BJ (cell line): Measurements from ENCODE around the gene RRAS2. TPM values are rescaled to one million over a fixed set of nuclear protein-coding genes. Genes with fewer than 3 reads are reported as not detected.

Experiments
- CTCF ChIA-PET: fragments of 350-600 bp; formaldehyde crosslinking; extraction: SDS; loops from one replicate; lab custom pipeline; 2021; ENCODE audit warnings: antibody characterized with exemption, inconsistent platforms; lab: Yijun Ruan, JAX
- POLR2A ChIA-PET: fragments of 300-600 bp; sonication (Branson Sonifier 250); formaldehyde crosslinking; extraction: SDS; loops from one replicate; lab custom pipeline; 2021; ENCODE audit warnings: antibody characterized with exemption; lab: Charles Lee
- DNase-seq: peaks from one replicate; pipeline ENCODE4 v3.0.0-alpha.2; 2011; ENCODE audit warnings: low read depth
- H3K27me3 ChIP-seq: 2 replicates; pipeline ENCODE4 v1.6.0; 2011; ENCODE audit warnings: low read length; ENCODE audit not compliant: control insufficient read depth, insufficient read depth
- H3K36me3 ChIP-seq: 2 replicates; pipeline ENCODE4 v1.5.1; 2011; ENCODE audit warnings: low read length; ENCODE audit not compliant: control insufficient read depth, insufficient read depth
- H3K4me3 ChIP-seq: 2 replicates; pipeline ENCODE4 v1.5.1; 2011; ENCODE audit warnings: low read depth, mild to moderate bottlenecking, control low read depth, low read length
- CTCF ChIP-seq: IDR thresholded peaks from 2 replicates; pipeline ENCODE4 v1.5.1; 2011; ENCODE audit warnings: low read depth, mild to moderate bottlenecking, control low read depth, inconsistent platforms, low read length, moderate library complexity; ENCODE audit not compliant: insufficient read depth
- polyA plus RNA-seq: library from polyadenylated mRNA; depleted of rRNA; stranded (reverse); fragments of >200 nt; gene quantifications from 2 replicates; pipeline ENCODE4 v1.2.3, GENCODE V29; 2011

RRAS2 gene
- polyA plus RNA-seq, 1 experiment: 29.1 TPM

GRCh38 chr11:14342906-14343305 is 16.1 kb downstream of the RRAS2 start:
- ChIA-PET POLR2A (no interaction called here), CTCF (interaction anchor here (0.7 kb wide), 1 partner anchor 15 kb away, joined by 3 read pairs; no protein-coding TSS in a partner anchor)
- H3K36me3 ChIP-seq: no peaks in the 10 kb centered on the region
- H3K4me3 ChIP-seq: no peak overlapping the region
- no peak for DNase-seq
- TF ChIP-seq CTCF: no peak
- H3K27me3 ChIP-seq: no peaks in the 10 kb centered on the region

DNA sequence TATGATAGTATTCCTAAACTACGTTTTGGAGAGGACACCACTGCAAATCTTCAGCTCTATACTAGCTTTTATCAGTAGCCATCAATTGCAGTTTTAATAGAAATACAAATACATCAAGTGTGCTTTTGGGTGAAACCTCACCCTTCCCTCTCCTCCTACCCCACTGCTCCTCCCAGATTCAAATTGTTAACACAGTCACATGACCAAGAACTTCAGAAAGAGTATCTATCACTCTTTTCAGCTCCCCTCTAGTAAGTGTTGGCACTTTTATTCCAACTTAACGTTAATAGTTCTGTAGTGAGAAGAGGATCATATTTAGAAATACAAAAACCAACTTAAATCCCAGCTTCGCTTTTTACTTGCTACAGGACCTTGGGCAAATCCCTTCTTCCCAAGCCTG is 17.0 kb downstream of the RRAS2 start:
- CTCF ChIA-PET: no interaction called here

DNA sequence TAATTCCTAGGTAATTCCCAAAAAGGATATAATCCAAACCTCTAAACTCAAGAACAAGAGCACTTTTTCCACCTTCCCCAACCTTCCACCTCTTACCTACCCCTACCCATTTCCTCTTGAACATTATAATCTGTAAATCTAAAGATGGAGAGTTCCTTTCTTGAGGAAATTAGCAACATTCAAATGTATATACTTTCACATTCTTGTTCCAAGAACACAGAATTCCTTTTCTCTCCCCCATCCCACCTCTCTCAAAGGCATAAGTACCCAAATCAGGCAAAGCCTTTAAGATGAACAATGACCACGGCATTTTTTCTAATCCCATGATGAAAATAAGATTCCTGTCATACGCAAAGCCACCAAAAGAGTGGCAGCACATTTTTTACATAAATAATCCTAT is 18.3 kb downstream of the RRAS2 start:
- POLR2A ChIA-PET: no interaction called here
- no peak for TF ChIP-seq CTCF
- Histone ChIP-seq H3K27me3 (no peaks in the 10 kb centered on the region), H3K36me3 (no peaks in the 10 kb centered on the region), H3K4me3 (no peak overlapping the region)
- CTCF ChIA-PET: no interaction called here
- DNase-seq: no peak

More for the DNA sequence above, 17.0 kb downstream of the RRAS2 start:
- H3K36me3 ChIP-seq: no peaks in the 10 kb centered on the region
- H3K27me3 ChIP-seq: no peaks in the 10 kb centered on the region
- no peak overlapping the region for H3K4me3 ChIP-seq
- TF ChIP-seq CTCF: no peak
- POLR2A ChIA-PET: no interaction called here
- DNase-seq: no peak

DNA sequence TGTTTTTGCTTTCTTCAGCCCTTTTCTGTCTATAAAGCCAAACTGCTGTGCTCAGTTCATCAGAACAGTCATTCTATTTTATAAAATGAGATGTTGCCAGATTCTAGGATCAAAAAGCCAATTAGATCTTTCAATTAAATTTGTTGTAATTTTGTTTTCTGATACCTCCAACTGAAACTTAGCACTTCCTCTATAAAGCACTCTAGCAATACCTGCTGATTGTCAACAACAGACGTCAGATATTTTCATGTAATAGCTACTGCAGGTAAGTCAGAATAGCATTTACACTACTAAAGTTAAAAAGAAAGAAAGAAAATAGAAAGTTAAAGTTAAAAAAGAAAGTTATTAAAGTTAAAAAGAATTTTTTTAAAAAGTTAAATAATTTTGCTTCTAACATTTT is 19.6 kb downstream of the RRAS2 start:
- H3K36me3 ChIP-seq: no peaks in the 10 kb centered on the region
- no peak for DNase-seq
- H3K4me3 ChIP-seq: no peak overlapping the region
- no peak for TF ChIP-seq CTCF
- no peaks in the 10 kb centered on the region for H3K27me3 ChIP-seq
- ChIA-PET POLR2A (no interaction called here), CTCF (interaction anchor here (0.6 to 1.1 kb wide), 2 partner anchors 39 to 881 kb away, joined by 3 read pairs; no protein-coding TSS in a partner anchor)

DNA sequence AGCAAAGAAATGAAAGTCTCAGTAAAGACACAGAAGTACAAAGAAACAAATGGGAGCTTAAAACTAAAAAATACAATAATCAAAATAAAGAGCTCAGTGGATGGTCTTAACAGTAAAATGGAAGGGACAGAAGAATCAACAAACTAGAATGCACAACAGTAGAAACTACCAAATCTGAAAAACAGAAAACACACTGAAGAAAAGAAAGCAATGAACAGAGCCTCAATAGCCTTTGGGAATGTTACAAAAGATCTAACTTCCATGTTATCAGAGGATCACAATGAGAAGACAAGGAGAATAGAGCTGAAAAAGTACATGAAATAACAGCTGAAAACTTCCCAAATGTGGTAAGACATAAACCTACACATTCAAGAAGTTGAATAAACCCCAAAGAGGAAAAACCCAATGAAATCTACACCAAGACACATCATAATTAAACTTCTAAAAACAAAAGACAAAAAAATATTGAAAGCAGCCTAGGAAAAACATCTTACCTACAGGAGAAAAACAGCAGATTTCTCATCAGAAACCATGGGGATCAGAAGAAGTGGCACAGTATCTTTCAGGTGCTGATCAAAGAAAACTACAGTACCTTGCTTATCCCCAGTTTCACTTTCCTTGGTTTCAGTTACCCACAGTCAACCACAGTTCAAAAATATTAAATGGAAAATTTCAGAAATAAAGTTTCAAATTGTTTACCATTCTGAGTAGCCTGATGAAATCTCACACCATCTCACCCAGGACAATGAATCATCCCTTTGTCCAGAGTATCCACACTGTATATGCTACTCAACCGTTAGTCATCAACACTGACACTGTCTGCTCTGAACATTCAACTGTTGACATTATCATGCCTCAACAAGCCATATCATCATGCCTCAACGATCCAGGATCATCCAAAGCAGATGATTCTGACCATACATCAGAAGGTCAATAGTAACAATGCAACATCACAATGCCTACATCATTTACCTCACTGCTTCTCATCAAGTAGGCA is 22.2 kb downstream of the RRAS2 start:
- POLR2A ChIA-PET: no interaction called here
- DNase-seq: peak; percentile 49
- Histone ChIP-seq H3K27me3 (no peaks in the 10 kb centered on the region), H3K4me3 (no peak overlapping the region), H3K36me3 (no peaks in the 10 kb centered on the region)
- CTCF ChIA-PET: interaction anchor here (1.6 kb wide), 1 partner anchor 29 kb away, joined by 4 read pairs; no protein-coding TSS in a partner anchor
- no peak for TF ChIP-seq CTCF
